ENCODE measurements around the gene RNF111.

Gene RNF111

DNA sequence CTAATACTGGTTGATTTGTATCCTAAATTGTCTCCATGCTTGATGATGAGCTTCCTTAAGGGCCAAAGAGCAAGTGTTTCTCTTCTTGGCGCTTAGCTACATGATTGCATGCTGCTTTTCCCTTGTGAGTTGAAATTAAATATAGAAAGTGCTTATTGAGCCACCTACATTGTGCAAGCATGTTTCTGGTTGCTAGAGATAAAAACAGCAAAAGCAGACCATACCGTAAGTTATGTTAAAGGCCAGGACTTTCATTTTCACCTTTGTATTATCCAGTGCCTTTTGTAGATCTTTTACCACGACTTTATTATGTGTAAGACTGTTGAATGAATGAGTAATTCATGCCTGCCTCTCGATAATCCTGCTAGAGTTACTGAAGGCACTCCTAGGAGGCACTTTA, 75.6 kb downstream of the RNF111 start:
- DNase-seq (ENCODE audit: low read depth) = no peak
- H3K4me3 ChIP-seq (ENCODE audit: control insufficient read depth, low read depth, low read length) = no peak overlapping the region
- TF ChIP-seq, protein P1, sequence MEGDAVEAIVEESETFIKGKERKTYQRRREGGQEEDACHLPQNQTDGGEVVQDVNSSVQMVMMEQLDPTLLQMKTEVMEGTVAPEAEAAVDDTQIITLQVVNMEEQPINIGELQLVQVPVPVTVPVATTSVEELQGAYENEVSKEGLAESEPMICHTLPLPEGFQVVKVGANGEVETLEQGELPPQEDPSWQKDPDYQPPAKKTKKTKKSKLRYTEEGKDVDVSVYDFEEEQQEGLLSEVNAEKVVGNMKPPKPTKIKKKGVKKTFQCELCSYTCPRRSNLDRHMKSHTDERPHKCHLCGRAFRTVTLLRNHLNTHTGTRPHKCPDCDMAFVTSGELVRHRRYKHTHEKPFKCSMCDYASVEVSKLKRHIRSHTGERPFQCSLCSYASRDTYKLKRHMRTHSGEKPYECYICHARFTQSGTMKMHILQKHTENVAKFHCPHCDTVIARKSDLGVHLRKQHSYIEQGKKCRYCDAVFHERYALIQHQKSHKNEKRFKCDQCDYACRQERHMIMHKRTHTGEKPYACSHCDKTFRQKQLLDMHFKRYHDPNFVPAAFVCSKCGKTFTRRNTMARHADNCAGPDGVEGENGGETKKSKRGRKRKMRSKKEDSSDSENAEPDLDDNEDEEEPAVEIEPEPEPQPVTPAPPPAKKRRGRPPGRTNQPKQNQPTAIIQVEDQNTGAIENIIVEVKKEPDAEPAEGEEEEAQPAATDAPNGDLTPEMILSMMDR (IDR thresholded peaks at IDR 0.05; ENCODE audit: control insufficient read depth, insufficient read depth, low read depth, low read length, missing control alignments) = no peak

DNA sequence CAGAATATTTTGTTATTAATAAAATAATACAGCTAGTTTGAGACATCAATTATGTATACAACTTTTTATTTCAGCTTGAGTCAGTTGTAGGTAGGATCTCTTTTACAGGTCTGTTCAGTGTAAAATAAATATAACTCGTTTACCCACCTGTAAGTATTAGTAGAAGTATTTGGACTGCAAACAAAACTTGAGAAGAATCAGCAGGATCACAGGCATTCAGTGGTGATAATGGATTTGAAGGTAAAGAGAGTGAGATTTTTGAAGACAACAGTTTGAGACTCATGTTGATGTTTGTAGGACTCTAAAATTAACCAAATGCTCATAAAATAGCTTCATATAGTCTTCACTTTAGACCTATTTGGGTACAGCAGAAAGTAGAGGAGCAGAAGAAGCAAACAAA, 82.0 kb downstream of the RNF111 start:
- no peak for DNase-seq (ENCODE audit: low read depth)
- no peak overlapping the region for H3K4me3 ChIP-seq (ENCODE audit: control insufficient read depth, low read depth, low read length)
- TF ChIP-seq, protein P1 (IDR thresholded peaks at IDR 0.05; ENCODE audit: control insufficient read depth, insufficient read depth, low read depth, low read length, missing control alignments) = no peak

DNA sequence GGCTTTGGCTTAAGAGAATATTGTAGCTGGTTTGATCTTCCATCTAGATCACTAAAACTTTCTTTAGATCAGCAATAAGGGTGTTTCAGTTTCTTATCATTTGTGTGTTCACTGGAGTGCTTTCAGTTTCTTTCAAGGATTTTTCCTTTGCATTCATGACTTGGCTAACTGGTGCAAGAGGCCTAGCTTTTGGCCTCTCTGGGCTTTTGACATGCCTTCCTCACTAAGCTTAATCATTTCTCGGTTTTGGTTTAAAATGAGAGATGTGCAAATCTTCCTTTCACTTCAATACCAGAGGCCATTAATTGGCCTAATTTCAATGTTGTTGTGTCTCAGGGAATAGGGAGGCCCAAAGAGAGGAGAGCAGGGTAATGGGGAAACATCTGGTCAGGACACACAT, 87.1 kb downstream of the RNF111 start:
- DNase-seq (ENCODE audit: low read depth) = no peak
- TF ChIP-seq, protein P1 (IDR thresholded peaks at IDR 0.05; ENCODE audit: control insufficient read depth, insufficient read depth, low read depth, low read length, missing control alignments) = no peak
- no peak overlapping the region for H3K4me3 ChIP-seq (ENCODE audit: control insufficient read depth, low read depth, low read length)

DNA sequence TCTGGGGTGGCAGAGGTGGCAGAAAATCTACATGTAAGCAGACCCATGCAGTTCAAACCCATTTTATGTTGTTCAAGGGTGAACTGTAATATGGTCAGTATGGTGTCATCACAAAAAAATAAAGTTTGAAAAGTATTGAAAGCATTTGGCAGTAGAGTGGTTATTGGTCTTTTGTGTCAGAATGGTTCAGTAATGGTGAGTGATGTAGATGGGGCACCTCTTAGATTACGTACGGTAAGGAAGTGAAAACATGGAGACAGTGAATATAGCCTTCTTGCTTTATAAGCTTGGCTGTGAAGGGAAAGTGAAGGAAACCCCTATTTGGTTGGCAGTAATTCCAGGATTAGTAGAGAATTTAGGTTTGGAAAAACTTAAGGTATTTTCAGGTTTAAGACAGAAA, 100.3 kb downstream of the RNF111 start:
- DNase-seq (ENCODE audit: low read depth) = no peak
- TF ChIP-seq, protein P1 (IDR thresholded peaks at IDR 0.05; ENCODE audit: control insufficient read depth, insufficient read depth, low read depth, low read length, missing control alignments) = no peak
- no peak overlapping the region for H3K4me3 ChIP-seq (ENCODE audit: control insufficient read depth, low read depth, low read length)

DNA sequence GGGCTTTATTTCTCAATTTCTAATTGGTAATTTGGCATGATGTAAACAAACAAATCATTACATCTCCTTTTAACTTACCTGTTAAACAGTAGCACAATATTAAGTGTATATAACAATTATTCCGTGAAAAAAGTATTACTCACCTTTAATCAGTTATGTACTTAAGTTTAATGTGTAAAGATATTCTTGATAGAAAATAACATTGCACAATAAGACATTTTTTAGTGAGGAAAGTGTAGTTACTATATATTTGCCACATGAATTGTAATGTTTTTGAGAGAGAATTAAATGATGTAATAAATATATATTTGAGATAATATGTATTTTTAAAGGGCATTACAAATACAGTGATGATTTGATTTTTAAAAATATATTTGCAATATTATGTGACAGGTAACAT, 106.6 kb downstream of the RNF111 start:
- TF ChIP-seq, protein P1 (IDR thresholded peaks at IDR 0.05; ENCODE audit: control insufficient read depth, insufficient read depth, low read depth, low read length, missing control alignments) = no peak
- DNase-seq (ENCODE audit: low read depth) = no peak
- no peak overlapping the region for H3K4me3 ChIP-seq (ENCODE audit: control insufficient read depth, low read depth, low read length)

DNA sequence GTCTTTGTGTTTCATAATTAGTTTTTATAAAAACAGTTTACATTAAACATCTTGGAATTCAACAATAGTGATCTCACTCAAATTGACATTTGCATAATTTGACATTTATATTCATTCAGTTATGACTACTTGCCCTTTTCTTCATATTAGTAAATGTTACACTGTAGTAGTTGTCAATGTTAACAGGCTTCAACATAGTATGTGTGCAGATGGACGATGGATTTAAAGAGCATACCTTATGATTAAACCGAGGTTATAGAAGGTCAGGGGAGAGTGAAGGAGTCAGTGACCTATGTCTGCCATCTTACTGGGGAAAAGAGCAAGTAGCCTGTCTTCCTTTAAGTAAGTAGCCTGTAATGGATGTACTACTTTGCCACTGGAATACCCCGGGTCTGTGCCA, 109.0 kb downstream of the RNF111 start:
- DNase-seq (ENCODE audit: low read depth) = no peak
- no peak overlapping the region for H3K4me3 ChIP-seq (ENCODE audit: control insufficient read depth, low read depth, low read length)
- TF ChIP-seq, protein P1 (IDR thresholded peaks at IDR 0.05; ENCODE audit: control insufficient read depth, insufficient read depth, low read depth, low read length, missing control alignments) = no peak

DNA sequence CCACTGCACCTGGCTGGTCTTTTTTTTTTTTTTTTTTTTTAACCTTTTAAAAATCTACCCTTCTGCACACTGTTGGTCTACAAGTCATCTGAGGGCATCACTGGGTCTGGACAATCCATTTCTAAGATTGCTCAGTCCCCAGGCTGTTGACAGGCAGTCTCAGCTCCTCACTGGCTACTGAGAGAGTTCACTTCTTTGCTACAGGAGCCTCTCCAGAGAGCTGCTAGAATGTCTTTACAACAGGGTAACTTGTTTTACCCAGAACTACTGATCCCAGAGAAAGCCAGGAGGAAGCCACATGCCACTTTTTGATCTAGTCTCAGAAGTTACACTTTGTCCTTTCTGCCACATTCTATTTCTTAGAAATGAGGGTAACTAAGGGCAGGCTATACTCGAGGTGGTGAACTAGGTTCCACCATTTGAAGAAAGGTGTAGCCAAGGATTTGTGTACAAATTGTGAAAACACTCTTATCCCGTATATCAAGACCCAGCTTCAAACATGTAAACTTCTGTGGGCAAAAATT, 111.8 kb downstream of the RNF111 start:
- DNase-seq (ENCODE audit: low read depth) = no peak
- TF ChIP-seq, protein P1 (IDR thresholded peaks at IDR 0.05; ENCODE audit: control insufficient read depth, insufficient read depth, low read depth, low read length, missing control alignments) = no peak
- no peak overlapping the region for H3K4me3 ChIP-seq (ENCODE audit: control insufficient read depth, low read depth, low read length)
